Erythroblast (primary cell): ENCODE data around the gene FSHR.

Experiments
- GATA1 ChIP-seq: IDR thresholded peaks from 2 replicates; pipeline ENCODE4 v1.6.1; 2011; ENCODE audit warnings: low read depth, mild to moderate bottlenecking, control low read depth, low read length, moderate library complexity
- POLR2A ChIP-seq: IDR thresholded peaks from 2 replicates; pipeline ENCODE4 v1.6.1; 2011; ENCODE audit warnings: mild to moderate bottlenecking, low read length

- no peak for TF ChIP-seq POLR2A
- no peak for TF ChIP-seq GATA1
Measured at GRCh38 chr2:48927355-48927754, 227.0 kb downstream of the FSHR start.
